NCI-H1694 treated with DMSO at 0.1 percent for 48 hours (cell line): ENCODE results near the gene SLC38A3.
"Not testable (repeated sequence)": the region's sequence is repeated elsewhere in the genome, so short reads cannot be mapped to it uniquely, and the experiment has no call there.

Experiments
- DNase-seq: peaks from one replicate; lab custom pipeline; 2025; lab: John Stamatoyannopoulos, UW

The SLC38A3 gene

DNA sequence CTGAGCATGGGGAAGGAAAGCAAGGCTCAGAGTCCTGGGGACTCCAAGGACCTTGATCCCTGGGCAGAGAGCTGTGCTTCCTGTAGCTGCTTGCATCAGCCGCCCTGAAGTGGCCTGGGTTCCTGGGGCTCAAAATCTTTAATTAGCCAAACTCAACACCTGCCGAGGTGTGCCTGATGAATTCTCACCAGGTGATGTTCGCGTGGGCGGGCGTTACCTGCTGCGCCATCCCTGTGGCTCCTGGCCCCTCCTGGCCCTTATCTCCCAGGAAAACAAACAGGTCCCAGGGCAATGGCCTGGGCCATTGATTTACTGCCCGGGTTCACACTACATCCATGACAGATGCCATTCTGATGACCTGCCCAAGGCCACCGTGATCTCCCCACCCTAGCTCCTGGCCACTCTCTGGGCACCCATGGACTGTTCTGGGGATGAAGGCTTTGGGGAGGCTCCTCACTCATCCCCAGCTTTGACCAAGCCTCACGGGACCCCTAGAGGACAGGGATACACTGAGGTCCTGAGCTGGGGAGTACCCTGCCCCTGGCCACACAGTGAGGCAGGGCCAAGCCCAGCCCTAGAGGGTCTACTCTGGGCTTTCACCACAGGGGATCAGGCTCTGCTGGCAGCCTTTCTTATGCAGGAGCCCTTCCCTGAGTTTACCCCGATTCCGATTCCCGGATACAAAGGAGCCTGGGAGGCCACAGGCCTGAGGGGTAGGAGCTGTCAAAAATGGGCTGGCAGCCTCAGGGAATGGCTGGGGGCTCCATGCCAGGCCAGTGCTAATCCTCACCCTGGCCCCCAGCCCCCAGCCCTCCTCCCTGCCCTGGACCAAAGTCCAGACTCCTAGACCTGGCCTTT is 5.7 kb downstream of the SLC38A3 start:
- no peak for DNase-seq

DNA sequence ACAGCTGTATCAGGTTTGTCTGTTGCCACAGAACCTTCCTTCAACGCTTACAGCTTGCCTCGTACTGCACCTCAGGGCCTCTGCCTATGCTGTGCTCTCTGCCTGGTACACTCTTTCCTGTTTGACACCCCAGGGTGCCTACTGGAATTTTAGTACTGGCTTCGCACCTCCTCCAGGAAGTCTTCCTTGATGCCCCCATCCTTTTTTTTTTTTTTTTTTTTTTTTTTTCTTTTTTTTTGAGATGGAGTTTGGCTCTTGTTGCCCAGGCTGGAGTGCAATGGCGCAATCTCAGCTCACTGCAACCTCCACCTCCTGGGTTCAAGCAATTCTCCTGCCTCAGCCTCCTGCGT is 6.3 kb downstream of the SLC38A3 start:
- not testable (repeated sequence) for DNase-seq

DNA sequence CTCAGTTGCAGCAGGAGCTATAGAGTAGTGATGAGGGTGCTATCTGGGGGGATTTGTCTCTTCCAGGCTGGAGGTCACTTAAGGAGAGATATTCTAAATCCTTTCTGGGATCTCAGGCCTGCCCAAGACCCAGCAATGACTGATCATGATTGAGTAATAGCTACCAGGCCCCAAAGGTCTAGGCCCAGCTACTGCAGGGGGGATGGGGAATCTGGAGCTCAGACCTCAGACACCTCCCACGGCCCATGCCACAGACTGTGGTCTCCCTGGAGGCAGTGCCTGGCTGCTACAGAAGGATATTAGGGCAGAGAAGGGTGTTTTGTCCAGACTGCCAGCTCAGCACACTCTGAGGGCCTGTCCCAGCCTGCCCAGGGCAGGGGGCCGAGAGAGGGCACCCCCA is 6.9 kb downstream of the SLC38A3 start:
- DNase-seq: no peak

DNA sequence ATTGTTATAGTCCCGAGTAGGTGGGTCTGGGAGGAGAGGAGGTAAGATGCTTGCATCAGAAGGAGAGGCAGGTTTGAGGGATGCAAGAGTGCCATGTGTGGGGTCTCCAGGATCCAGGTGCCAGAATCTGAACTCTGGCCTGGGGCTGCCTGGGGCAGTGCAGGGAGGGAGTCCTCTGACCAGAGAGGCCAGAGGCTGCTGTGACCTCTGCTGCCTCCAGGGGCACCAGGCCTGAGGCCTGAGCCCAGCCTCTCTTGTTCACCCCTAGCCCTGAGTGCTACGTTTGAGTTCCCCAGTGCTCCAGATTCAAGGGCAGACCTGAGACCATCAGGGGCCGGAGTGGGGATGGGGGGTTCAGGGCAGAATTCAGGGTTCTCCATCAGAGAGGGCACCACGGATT is 7.4 kb downstream of the SLC38A3 start:
- DNase-seq: no peak

DNA sequence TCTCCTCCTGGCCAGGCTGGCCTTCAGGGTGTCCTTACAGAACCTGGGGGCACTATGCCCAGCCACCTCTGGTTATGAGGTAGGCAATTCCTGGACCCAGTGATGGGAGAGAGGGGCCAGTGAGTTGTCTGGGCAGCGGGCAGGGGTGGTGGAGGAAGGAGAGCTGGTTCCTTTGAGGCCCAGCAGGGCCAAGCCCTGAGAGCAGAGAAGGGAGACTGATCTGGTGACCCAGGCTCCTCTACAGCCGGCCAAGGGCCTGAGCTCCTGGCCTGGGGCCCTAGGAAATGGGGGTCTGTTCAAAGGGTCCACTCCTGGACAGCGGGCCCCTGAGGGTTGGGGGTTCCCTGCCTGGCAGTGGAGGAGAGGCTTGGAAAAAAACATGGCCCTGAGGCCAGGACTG is 7.9 kb downstream of the SLC38A3 start:
- DNase-seq: no peak

DNA sequence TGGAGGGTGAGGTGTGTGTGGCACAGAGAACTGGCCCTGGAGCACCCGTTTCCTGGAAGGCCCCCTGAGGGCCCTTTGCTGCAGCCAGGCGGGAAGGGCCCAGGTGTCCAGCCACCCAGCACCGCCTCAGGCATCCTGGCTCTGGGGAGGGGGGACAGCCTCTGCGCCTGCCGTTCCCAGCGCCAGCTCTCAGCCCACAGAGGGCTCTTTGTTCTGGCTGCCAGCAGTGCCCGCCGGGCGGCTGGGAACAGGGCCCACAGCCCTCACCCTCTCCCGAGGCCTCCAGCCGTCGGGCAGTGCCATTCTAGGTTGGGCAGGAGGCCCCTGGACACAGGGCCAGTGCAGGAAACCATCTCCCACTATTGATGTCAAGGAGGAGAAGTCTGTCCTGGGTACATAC is 8.3 kb downstream of the SLC38A3 start:
- DNase-seq: no peak

DNA sequence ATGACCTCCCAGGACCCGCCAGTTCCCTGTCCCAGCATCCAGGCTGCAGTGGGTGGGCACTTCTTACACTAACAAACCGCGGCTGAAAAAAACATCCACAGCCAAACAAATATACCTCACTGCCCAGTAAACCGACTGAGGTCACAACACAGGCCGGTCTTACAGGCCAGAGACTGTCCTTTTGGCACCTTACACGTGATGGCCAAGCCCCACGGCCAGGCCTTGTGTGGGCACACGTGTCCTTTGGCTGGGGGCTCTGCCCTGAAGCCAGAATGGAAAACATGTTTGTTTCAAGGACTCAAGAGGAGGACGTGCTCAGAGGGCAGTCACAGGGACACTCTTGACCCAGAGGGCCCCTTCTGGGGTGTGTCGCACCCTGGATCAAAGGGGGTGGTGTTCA is 9.8 kb downstream of the SLC38A3 start:
- no peak for DNase-seq

DNA sequence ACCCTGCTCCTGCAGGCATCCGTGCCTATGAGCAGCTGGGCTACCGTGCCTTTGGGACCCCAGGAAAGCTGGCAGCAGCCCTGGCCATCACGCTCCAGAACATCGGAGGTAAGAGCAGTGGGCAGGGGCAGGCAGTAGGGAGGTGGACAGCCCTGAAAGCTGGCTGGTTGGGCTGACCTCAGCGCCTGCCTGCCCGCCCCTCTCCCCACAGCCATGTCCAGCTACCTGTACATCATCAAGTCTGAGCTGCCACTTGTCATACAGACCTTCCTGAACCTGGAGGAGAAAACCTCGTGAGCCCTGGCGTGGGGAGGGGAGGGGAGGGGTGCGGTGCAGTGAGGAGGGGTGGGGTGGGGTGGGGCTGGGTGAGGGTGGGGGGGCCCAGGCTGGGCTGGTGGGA is 10.5 kb downstream of the SLC38A3 start:
- no peak for DNase-seq

DNA sequence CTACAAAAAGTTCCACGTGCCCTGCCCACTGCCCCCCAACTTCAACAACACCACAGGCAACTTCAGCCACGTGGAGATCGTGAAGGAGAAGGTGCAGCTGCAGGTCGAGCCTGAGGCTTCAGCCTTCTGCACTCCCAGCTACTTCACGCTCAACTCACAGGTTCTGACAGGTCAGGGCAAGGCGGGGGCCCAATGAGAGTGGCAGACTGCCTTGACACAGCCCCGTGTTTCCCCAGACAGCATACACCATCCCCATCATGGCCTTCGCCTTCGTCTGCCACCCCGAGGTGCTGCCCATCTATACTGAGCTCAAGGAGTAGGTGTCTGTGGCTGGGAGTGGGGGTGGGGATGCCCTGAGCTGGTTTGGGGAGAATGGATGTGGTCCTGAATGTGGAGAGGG is 12.6 kb downstream of the SLC38A3 start:
- no peak for DNase-seq

DNA sequence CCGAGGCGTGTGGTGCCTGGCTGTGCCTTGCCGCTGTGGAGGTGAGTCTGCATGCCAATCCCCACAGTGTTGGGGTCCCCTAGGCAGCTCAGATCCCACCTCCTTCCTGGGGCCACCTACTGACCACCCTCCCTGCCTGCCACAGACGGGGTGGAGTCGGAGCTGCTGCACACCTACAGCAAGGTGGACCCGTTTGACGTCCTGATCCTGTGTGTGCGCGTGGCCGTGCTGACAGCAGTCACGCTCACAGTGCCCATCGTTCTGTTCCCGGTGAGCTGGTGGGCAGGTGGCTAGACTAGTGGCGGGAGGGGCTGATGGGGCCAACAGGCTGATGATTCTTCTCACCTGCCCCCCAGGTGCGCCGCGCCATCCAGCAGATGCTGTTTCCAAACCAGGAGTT is 13.4 kb downstream of the SLC38A3 start:
- DNase-seq: no peak

DNA sequence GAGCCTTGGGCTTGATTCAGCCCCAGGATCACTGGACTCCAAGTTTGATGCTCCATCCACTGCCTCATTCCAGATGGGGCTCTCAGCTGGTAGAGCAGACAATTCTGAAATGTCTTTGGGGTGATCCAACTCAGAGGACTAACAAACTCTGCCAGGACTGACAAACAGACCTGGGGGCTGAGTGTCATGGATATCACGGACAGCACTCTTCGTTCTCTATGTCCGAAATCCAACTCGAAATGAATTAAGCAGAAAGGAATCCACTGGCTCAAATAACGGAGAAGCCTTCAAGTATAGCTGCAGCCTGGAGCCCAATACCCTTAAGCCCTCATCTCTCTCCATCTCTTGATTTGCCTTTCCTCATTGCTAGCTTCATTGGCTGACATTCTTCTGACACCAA is 14.2 kb downstream of the SLC38A3 start:
- no peak for DNase-seq

DNA sequence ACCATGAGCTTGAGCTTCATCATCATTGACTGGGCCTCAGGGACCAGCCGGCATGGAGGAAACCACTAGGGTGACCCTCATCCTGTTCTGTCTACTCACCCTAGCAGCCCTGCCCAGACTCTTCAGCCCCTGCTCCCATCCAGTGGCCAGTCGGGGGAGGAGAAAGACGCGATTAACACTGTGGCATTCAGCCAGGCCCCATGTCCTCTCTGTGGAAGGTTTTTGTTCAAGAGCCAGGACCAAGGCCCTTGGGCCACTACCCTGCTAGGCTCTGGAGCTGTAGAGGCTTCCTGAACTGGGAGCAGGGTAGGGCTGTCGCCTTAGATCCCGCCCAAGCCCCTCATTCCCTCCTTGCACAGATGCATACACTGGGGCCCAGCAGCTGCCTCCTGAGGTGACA is 15.0 kb downstream of the SLC38A3 start:
- no peak for DNase-seq

DNA sequence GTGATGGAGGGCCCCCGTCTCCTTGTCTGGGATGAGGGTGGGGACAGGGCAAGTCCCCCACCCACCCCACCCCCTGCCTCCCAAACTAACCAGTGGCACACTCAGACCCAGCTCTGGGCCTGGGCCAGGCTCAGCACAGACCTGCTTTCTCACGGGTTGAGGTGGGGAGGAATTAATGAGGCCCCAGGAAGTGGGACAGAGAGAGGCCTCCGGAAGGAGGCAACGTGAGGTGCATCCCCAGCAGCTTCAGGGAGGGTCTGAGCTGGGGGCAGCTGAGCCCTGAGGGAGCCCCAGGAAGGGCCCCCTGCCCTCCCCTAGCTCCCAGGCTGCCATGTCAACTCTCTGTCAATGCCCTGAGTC is 16.0 kb downstream of the SLC38A3 start:
- DNase-seq: no peak

DNA sequence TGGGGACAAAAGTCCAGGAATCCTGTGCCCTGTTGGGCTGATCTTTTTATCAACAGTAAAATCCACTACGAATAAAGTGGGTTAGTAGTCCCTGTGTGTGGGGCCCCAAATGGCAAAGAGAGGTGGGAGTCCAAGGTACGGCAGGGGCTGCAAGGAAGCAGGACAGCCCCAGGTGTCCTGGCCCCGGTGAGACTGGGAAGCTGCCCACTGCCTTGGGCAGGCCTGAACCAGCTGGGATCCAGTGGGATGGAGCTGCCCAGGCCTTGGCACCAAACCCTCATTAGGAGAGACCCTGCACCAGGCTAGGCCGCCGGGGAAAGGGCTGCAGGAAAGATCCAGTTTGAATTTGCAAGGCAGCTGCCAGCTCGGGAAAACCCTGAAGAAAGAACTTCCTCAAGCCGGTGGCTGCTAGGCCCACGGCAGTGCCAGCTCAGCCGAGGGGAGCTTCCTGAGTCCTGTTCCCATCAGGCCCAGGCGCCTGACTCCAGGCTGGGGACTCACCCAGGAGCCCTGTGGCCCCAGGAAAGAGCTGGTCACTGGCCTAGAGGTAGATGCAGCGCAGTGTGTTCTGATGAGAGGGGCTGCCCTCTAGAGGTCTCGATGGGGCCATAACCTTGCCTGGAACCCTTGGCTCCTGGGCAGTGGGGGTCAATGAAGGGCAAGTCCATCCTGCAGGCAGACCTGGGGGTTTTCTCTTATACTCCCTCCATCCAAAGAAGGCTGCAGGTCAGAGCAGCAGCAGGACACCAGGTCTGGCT is 16.5 kb downstream of the SLC38A3 start:
- no peak for DNase-seq

DNA sequence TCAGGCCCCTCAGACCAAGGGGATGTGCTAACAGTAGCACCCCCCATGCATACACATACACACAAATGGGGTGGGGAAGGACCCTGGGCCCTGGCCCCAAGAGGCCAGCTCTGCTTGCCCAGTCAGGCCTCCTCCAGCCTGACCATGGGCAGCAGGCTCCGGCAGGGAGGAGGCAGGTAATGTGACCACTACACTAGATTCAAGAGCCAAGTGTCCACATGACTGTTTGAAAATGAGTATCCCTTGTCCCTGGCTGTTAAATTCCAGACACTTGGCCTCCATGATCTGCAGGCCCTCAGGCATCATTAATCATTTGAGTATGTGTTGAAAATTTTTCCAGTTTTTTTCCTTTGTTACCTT is 17.1 kb downstream of the SLC38A3 start:
- no peak for DNase-seq

DNA sequence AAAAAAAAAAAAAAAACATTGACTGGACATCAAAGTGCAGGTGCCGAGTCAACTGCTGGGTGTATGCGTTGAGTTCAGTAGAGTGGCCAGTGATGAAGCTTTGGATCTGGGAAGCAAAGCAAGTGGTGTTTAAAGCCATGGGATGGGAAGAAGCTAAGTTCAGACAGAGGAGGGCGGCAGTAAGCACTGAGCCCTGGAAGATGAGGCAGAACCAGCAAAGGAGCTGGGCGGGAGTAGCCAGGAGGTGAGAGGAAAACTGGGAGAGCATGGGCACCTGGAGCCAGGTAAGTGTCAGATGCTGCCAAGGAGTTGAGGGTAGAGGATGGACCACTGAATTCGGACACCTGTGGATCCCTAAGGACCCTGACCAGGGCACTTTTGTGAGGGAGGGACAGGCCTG is 19.6 kb downstream of the SLC38A3 start:
- DNase-seq: no peak

DNA sequence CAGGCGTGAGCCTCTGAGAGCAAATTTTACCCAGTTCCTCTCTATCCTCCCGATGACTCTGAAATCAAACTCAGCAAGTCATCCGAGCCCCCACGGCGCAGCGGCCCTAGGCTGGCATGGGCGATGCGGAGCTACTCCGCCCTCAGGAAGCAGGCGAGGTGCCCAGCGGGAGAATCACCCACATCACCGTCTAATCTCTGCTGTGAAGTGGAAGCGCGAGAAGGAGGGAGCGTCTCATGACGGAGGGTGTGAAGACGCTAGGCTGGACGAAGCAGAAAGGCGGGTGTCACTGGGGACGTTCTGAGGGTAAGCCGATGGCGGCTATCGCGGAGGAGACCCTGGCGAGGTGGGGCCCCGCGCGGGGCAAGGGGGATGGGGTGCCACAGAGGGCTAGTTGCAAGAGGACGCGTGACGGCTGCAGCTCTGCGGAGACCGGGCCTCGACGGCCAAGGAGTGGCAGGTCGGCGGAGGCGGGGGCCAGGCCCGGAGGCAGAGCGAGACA is 21.9 kb downstream of the SLC38A3 start:
- DNase-seq: no peak

DNA sequence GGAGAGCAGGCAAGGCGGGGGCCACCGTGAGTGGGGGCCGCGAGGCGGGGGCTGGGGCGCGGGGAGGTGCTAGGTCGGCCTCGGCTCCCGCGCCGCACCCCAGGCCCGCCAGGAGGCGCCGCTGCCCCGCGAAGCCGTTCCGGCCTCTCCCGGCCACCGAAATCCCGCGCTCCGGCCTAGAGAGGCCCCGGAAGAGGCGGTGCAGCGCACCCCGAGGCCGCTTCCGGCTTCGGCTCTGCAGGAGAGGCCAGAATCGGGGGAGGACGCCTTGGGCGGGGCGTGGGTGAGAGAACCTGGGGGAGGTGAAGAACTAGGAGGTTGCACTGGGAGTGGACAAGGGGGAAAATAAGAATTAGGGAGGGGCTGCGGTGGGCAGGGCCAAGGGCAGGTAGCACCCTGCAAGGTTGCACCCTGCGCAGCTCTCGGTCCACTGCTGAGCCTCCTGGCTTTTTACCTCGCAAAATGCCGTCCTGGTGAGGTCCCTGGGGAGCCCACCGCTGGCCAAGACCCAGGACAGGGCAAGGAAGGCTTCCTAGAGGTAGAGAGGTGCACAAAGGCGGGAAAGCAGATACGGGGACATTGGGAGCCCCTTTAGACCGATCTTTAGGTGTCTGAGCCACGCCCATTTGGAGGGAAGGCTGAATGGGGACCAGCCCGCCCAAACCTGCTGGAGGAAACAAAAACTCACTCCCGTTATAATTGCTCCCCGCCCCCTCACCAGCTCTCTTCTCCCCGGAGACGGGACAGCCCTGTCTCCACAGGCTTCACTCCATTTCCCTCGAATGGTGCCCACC is 22.5 kb downstream of the SLC38A3 start:
- peak; percentile 60 for DNase-seq

DNA sequence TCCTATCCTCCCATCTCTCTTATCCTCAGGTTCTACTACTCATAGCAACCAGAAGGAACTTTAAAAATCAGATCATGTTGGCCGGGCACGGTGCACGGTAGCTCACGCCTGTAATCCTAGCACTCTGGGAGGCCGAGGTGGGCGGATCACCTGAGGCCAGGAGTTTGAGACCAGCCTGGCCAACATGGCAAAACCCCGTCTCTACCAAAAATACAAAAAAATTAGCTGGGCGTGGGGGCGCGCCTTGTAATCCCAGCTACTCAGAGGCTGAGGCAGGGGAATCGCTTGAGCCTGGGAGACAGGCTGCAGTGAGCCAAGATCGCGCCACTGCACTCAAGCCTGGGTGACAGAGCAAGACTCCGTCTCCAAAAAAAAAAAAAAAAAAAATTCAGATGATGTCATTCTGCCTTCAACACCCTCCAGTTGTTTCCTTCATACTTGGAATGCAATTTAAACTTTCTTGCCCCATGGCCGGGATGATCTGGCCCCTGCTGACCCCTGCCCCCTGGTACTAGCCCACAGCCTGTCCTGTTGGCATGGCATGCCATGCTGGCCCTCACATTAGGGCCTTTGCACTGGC is 23.2 kb downstream of the SLC38A3 start:
- not testable (repeated sequence) for DNase-seq

DNA sequence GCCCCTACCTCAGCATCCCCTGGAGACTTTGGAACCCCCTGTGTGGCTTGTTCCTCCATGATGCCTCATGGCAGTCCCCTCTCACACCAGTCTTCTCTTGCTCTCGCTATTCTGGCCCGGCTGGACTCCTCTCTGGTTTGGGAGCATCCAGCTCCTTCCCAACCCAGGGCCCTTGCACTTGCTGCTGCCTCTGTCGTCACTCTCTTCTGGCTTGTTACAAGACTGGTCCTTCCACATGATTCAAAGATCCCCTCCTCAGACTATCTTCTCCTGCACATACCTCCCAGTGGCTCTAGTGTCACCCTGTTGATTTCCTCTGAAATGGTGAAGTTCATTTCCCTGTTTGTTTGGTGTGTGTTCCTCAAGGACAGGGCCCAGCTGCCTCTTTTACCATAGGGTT is 24.4 kb downstream of the SLC38A3 start:
- DNase-seq: no peak

DNA sequence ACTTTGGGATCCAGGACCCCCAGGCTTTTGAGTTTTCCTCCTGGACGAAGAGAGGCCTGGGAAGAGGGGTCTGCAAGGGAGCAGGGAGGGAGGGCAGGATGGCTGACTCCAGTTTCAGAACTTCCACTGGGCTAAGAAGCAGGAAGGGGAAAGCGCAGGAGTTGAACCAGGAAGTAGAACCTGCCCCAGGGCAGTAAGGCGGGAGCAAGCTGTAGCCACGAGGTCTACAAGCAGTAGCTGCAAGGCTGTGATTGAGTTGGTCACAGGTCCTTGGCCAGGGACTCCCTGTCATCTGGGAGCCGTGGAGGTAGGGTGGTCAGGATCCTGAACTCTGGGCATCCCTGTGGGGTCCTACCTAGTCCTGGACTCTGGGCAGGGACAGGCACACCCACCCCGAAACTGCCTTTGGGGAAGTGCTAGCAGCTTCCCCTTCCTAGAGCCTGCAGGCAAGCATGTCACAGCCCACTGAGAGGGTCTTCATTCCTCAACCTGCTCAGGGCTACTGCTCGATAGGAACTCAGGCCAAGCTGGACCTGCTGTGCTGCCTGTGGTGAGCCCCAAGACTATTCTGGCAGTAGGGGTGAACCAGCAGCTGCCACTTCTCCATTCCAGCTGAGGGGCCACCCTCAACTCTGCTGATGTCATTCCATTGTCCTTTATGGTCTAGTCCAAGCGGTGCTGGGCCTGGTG is 25.2 kb downstream of the SLC38A3 start:
- no peak for DNase-seq

DNA sequence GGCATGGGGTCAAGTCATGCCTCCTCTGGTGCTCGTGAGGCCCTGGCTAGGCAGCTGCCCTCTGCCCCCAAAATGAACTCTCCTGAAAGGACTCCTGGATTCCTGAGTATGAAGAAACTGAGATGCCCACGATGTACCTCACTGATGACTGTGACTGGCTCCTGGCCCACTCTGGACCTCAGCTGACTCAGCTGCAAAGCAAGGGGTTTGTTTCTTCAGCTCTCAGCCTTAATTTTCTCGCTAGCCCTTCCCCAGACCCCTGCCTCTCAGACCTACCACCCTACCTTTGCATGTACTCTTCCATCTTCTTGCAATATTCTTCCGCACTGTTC is 25.7 kb downstream of the SLC38A3 start:
- DNase-seq: no peak
